Esophagus mucosa (tissue), 1 donor: ENCODE results near the gene TMPRSS11A. TPM values are rescaled to one million over a fixed set of nuclear protein-coding genes. Genes with fewer than 3 reads are reported as not detected.

Experiments
- ATAC-seq: fragments of 200-7000 bp; cut with Tn5 transposase; one replicate; pipeline ENCODE4 v1.9.1; 2020
- total RNA-seq: library from RNA; stranded (reverse); gene quantifications from one replicate; pipeline ENCODE4 v1.2.4, GENCODE V29; 2023
- donor health status: DM: yes; HTN: yes; CAD: no.

The TMPRSS11A gene
- total RNA-seq, 1 donor from 2014 or later: 62.3 TPM

- no peak for ATAC-seq
Measured at GRCh38 chr4:67911638-67912037, 51.7 kb downstream of the TMPRSS11A start.

GRCh38 chr4:67911141-67911540 is 52.2 kb downstream of the TMPRSS11A start:
- ATAC-seq: no peak

- no peak for ATAC-seq
Measured at GRCh38 chr4:67910585-67910905, 52.7 kb downstream of the TMPRSS11A start.

GRCh38 chr4:67909905-67910584 is 53.2 kb downstream of the TMPRSS11A start:
- ATAC-seq: no peak

- ATAC-seq: peak; percentile 97
Measured at GRCh38 chr4:67907650-67908049, 55.6 kb downstream of the TMPRSS11A start.

GRCh38 chr4:67899096-67899495 is 64.2 kb downstream of the TMPRSS11A start:
- no peak for ATAC-seq

- peak; percentile 42 for ATAC-seq
Measured at GRCh38 chr4:67897686-67898085, 65.6 kb downstream of the TMPRSS11A start.

- ATAC-seq: no peak
Measured at GRCh38 chr4:67896421-67897065, 66.8 kb downstream of the TMPRSS11A start.

- no peak for ATAC-seq
Measured at GRCh38 chr4:67894659-67895058, 68.6 kb downstream of the TMPRSS11A start.

- ATAC-seq: peak; percentile 62
Measured at GRCh38 chr4:67892905-67893304, 70.4 kb downstream of the TMPRSS11A start.

GRCh38 chr4:67892253-67892652 is 71.0 kb downstream of the TMPRSS11A start:
- ATAC-seq: peak; percentile 37

GRCh38 chr4:67891645-67892044 is 71.6 kb downstream of the TMPRSS11A start:
- ATAC-seq: peak; percentile 39

- peak; percentile 52 for ATAC-seq
Measured at GRCh38 chr4:67886281-67886680, 77.0 kb downstream of the TMPRSS11A start.

GRCh38 chr4:67885762-67886161 is 77.5 kb downstream of the TMPRSS11A start:
- peak; percentile 92 for ATAC-seq

- no peak for ATAC-seq
Measured at GRCh38 chr4:67884701-67885100, 78.6 kb downstream of the TMPRSS11A start.

- peak; percentile 49 for ATAC-seq
Measured at GRCh38 chr4:67883902-67884301, 79.4 kb downstream of the TMPRSS11A start, which contains the start of gene TMPRSS11D. TMPRSS11D (minus strand) TSS chr4:67884002; CDS start chr4:67883933, 69 bp downstream.

- no peak for ATAC-seq
Measured at GRCh38 chr4:67883458-67883857, 79.8 kb downstream of the TMPRSS11A start.

GRCh38 chr4:67880866-67881610 is 82.3 kb downstream of the TMPRSS11A start:
- ATAC-seq: peak; percentile 23

- no peak for ATAC-seq
Measured at GRCh38 chr4:67879486-67879885, 83.8 kb downstream of the TMPRSS11A start.

GRCh38 chr4:67877086-67877485 is 86.2 kb downstream of the TMPRSS11A start:
- ATAC-seq: no peak

- peak; percentile 70 for ATAC-seq
Measured at GRCh38 chr4:67874986-67875385, 88.3 kb downstream of the TMPRSS11A start.

- ATAC-seq: no peak
Measured at GRCh38 chr4:67873116-67873515, 90.2 kb downstream of the TMPRSS11A start.

- peak; percentile 88 for ATAC-seq
Measured at GRCh38 chr4:67871867-67872266, 91.4 kb downstream of the TMPRSS11A start.
